GM18858 (cell line): ENCODE results near the gene TRAPPC12.

Experiments
- ATAC-seq: cut with Tn5 transposase; IDR thresholded peaks from one replicate; pipeline ENCODE4 v1.9.1; 2021; ENCODE audit not compliant: unreplicated experiment

The TRAPPC12 gene

GRCh38 chr2:3405876-3406275 lies 26.4 kb downstream of the TRAPPC12 start:
- ATAC-seq = no peak

GRCh38 chr2:3406501-3406900 lies 27.0 kb downstream of the TRAPPC12 start:
- no peak for ATAC-seq

- ATAC-seq = no peak
Measured at GRCh38 chr2:3408781-3409180, 29.3 kb downstream of the TRAPPC12 start.

- no peak for ATAC-seq
Measured at GRCh38 chr2:3409627-3410170, 30.2 kb downstream of the TRAPPC12 start.

DNA sequence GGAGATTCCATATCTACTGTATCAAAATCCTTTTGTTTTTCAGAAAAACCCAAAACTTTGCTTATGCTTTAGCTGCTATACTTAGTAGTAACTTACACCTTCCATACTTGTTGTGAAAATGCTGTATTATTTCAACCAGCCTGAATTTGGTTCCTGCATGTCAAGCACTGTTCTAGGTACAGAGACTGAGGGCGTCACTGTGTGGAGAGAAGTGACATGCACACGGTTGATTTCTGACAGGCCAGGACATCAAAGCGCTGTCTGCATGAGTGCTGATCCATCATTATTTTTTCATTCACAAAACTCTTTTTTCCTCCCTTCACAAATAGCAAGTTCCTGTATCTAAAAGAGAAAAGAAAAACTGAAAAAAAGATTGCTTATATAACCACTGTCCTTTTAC lies 31.6 kb downstream of the TRAPPC12 start:
- ATAC-seq = no peak

- no peak for ATAC-seq
Measured at GRCh38 chr2:3413697-3414096, 34.2 kb downstream of the TRAPPC12 start.

- ATAC-seq = no peak
Measured at GRCh38 chr2:3414133-3414860, 34.8 kb downstream of the TRAPPC12 start.

GRCh38 chr2:3418766-3419404 lies 39.4 kb downstream of the TRAPPC12 start:
- no peak for ATAC-seq

GRCh38 chr2:3420076-3420768 lies 40.7 kb downstream of the TRAPPC12 start:
- ATAC-seq = no peak

DNA sequence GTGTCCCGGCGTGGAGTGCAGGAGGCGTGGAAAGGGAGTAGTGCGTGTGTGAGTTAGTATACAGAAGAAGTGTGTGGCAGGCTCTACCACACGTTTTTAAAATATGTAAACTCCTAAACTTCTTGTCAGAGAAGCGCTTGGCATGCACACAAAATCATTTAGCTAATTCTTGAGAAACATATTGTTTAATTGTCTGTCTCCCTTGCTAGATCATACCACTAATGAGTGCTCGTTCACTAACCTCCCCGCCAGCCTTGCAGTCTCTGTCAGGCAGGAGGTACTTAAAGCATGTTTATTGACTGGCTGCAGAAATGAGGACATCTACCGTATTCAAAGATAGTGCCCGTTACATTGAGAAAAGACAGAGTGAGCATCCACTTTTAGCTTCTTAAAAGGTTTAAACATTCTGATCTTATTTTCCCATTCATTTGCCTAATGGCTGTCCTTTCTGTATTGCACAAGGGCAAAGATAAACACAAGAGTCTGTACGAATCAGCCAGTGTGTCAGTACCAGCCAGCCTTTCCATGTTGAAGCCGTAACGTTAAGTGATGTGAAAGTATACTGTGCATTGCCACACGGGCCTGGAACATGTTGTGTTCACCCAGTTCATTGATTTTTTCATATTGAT lies 41.4 kb downstream of the TRAPPC12 start:
- ATAC-seq = no peak

- ATAC-seq = no peak
Measured at GRCh38 chr2:3421580-3421979, 42.1 kb downstream of the TRAPPC12 start.

DNA sequence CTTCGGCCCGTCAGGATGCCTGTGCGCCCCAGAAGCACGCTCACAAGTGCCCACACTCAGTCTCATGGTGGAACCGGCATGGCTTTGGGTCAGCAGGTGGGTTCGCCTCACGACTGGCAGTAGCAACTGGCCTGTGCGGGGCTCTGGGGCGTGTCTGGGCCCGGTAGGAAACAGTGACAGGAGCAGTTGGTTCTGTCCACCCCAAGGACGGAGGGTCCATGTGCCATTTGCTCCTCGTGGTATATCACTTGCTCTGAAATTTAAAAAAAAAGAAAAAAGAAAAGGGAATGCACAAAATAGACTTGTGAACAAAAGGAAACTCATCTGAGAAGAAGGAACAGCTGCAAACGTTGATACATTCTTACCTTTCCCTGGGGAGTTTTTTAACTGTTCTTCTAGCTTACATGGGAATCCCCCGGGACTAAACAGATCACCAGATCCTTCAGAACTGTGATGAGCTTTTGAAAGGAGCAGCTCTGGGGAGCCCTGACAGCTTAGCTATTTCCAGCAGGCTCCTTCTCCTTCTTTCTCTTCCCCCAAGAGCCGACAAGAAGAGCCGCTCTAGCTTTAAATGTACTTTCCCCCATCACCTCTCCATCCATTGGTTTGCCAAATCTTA lies 42.8 kb downstream of the TRAPPC12 start:
- no peak for ATAC-seq

- no peak for ATAC-seq
Measured at GRCh38 chr2:3423492-3424170, 44.1 kb downstream of the TRAPPC12 start.

GRCh38 chr2:3424171-3424795 lies 44.8 kb downstream of the TRAPPC12 start:
- ATAC-seq = no peak

- ATAC-seq = no peak
Measured at GRCh38 chr2:3426615-3427014, 47.1 kb downstream of the TRAPPC12 start.

DNA sequence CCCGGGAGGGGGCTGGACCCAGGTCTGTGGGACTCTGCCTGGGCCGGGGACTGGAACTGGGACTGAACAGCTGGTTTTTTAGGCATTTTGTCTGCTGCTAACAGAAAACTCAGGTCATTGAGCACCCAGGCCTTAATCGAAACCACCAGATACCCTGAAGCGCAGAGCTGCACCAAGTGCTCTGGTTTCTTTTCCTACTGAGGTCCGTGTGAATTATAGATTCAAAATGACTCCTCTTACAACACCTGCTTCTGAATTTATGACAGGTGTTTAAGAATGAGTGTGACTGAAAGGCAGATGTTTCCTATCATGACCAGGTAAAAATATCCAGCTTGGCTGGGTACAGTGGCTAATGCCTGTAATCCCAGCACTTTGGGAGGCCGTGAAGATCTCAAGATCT lies 47.8 kb downstream of the TRAPPC12 start:
- peak; percentile 67 for ATAC-seq

DNA sequence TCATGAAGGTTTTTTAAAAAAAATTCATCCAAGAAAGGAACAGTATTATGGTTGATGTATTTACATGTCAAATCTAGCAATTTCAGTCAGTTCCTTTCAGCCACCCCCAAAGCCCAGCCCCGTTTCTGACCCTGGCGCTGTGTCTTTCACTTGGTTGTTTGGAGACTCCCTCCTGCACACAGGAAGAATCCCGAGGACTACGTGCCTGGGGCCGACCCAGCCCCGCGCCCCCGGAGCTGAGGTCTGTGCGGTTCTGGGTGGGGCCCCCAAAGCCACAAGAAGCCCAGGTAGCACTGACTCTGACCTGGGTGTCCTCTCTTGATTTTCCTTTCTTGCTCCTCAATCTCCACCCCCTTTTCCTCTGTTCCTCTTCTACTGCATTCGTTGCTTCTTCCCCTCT lies 49.1 kb downstream of the TRAPPC12 start:
- ATAC-seq = no peak

GRCh38 chr2:3429066-3429610 lies 49.6 kb downstream of the TRAPPC12 start:
- ATAC-seq = no peak

- no peak for ATAC-seq
Measured at GRCh38 chr2:3430172-3430571, 50.7 kb downstream of the TRAPPC12 start.
